Measurements from ENCODE around the gene MTHFD2. TPM values are rescaled to one million over a fixed set of nuclear protein-coding genes. Genes with fewer than 3 reads are reported as not detected.

Gene MTHFD2
- polyA plus RNA-seq, 1 of the 3 experiments (the other 2 are of a cell fraction), result 68.6 TPM

GRCh38 chr2:74232426-74232825 lies 34.0 kb downstream of the MTHFD2 start:
- H3K4me3 ChIP-seq (ENCODE audit: low read depth in 2 of 2, low read length in 1 of 2), result no peak overlapping the region
- no peaks in the 10 kb centered on the region for H3K9me3 ChIP-seq
- DNase-seq, result peak; percentile 5
- H4K20me1 ChIP-seq (ENCODE audit: insufficient read depth), result no peaks in the 10 kb centered on the region
- no peak overlapping the region for H3K4me2 ChIP-seq
- POLR2A ChIA-PET, result no interaction called here
- H2AFZ ChIP-seq (ENCODE audit: low read depth), result no peak overlapping the region
- TF ChIP-seq MEF2A (IDR thresholded peaks at IDR 0.05; ENCODE audit: borderline replicate concordance, low read depth) (no peak), POLR2AphosphoS5 (IDR thresholded peaks at IDR 0.05; ENCODE audit: low read depth, low read length) (no peak), SMC3 (IDR thresholded peaks at IDR 0.05; ENCODE audit: low read depth, low read length) (no peak), PBX3 (IDR thresholded peaks at IDR 0.05) (no peak), SIN3A (IDR thresholded peaks at IDR 0.05; ENCODE audit: borderline replicate concordance, low read depth, low read length) (no peak), RAD21 (IDR thresholded peaks at IDR 0.05; ENCODE audit: low read length) (no peak), GABPA (IDR thresholded peaks at IDR 0.05; ENCODE audit: low read depth) (no peak), MAX (IDR thresholded peaks at IDR 0.05; ENCODE audit: low read depth) (no peak), GATA2 (CRISPR knock-in tag; IDR thresholded peaks at IDR 0.05) (no peak), ELF1 (IDR thresholded peaks at IDR 0.05) (no peak), CHD2 (IDR thresholded peaks at IDR 0.05; ENCODE audit: low read length, partially characterized antibody) (no peak), TCF12 (IDR thresholded peaks at IDR 0.05) (no peak), YY1 (IDR thresholded peaks at IDR 0.05; ENCODE audit: low read depth) (no peak), MXI1 (IDR thresholded peaks at IDR 0.05; ENCODE audit: low read depth, low read length) (no peak)
- no peaks in the 10 kb centered on the region for H3K79me2 ChIP-seq (ENCODE audit: insufficient read depth)
- H3K27ac ChIP-seq (ENCODE audit: low read depth in 2 of 2, low read length in 1 of 2), result no peak overlapping the region
- H3K9me2 ChIP-seq, result no peaks in the 10 kb centered on the region
- no peaks in the 10 kb centered on the region for H3K27me3 ChIP-seq (ENCODE audit: insufficient read depth)
- CTCF ChIA-PET, result interaction anchor here (0.8 kb wide), 1 partner anchor 17 kb away, joined by 3 read pairs; no protein-coding TSS in a partner anchor
- H3K9ac ChIP-seq, result no peak overlapping the region
- WGBS (ENCODE audit: low lambda C conversion rate), result 77% methylated on average over 4 of the region's 6 CpGs
- no peaks in the 10 kb centered on the region for H3K36me3 ChIP-seq (replicated peaks in 1 of 2; ENCODE audit: control insufficient read depth in 1 of 2, insufficient read depth in 2 of 2, low read length in 1 of 2)
- no peaks in the 10 kb centered on the region for H3F3A ChIP-seq (replicated peaks; ENCODE audit: insufficient read depth)
- no peaks in the 10 kb centered on the region for H3K4me1 ChIP-seq (ENCODE audit: control insufficient read depth in 1 of 2, insufficient read depth in 2 of 2, low read depth in 1 of 2, low read length in 1 of 2)

GRCh38 chr2:74233648-74234047 lies 35.2 kb downstream of the MTHFD2 start:
- CTCF ChIA-PET, result interaction anchor here (1.8 to 2.3 kb wide), 2 partner anchors 17 to 101 kb away, joined by 8 to 15 read pairs; no protein-coding TSS in a partner anchor
- no peak for TF ChIP-seq YY1 (IDR thresholded peaks at IDR 0.05; ENCODE audit: low read depth)
- no peak for TF ChIP-seq FOXM1 (IDR thresholded peaks at IDR 0.05; ENCODE audit: low read depth)
- TF ChIP-seq TCF12 (IDR thresholded peaks at IDR 0.05), result no peak
- TF ChIP-seq RXRA (IDR thresholded peaks at IDR 0.05; ENCODE audit: borderline replicate concordance, low read depth), result no peak
- TF ChIP-seq TEAD4 (IDR thresholded peaks at IDR 0.05; ENCODE audit: borderline replicate concordance, insufficient read depth), result no peak
- TF ChIP-seq USF1 (IDR thresholded peaks at IDR 0.05; ENCODE audit: borderline replicate concordance, low read depth), result no peak
- no peak for TF ChIP-seq RCOR1 (IDR thresholded peaks at IDR 0.05; ENCODE audit: low read length)
- TF ChIP-seq GABPA (IDR thresholded peaks at IDR 0.05; ENCODE audit: low read depth), result no peak
- no peak for TF ChIP-seq RFX5 (IDR thresholded peaks at IDR 0.05; ENCODE audit: low read length)
- TF ChIP-seq CHD2 (IDR thresholded peaks at IDR 0.05; ENCODE audit: low read length, partially characterized antibody), result no peak
- no peak for TF ChIP-seq MAX (IDR thresholded peaks at IDR 0.05; ENCODE audit: low read depth)
- TF ChIP-seq IRF3 (IDR thresholded peaks at IDR 0.05; ENCODE audit: low read depth, low read length), result no peak
- TF ChIP-seq POLR2AphosphoS5 (IDR thresholded peaks at IDR 0.05; ENCODE audit: low read depth, low read length), result no peak
- no peak for TF ChIP-seq JUND (IDR thresholded peaks at IDR 0.05)
- TF ChIP-seq REST (IDR thresholded peaks at IDR 0.05; ENCODE audit: low read depth, low read length), result no peak
- TF ChIP-seq MXI1 (IDR thresholded peaks at IDR 0.05; ENCODE audit: low read depth, low read length), result no peak

More at GRCh38 chr2:74233648-74234047, 35.2 kb downstream of the MTHFD2 start:
- Histone ChIP-seq H3K9ac (no peak overlapping the region), H3K4me1 (ENCODE audit: control insufficient read depth in 1 of 2, insufficient read depth in 2 of 2, low read depth in 1 of 2, low read length in 1 of 2) (no peaks in the 10 kb centered on the region), H3K79me2 (ENCODE audit: insufficient read depth) (no peaks in the 10 kb centered on the region), H3K9me3 (no peaks in the 10 kb centered on the region), H4K20me1 (ENCODE audit: insufficient read depth) (no peaks in the 10 kb centered on the region), H3K27ac (ENCODE audit: low read depth in 2 of 2, low read length in 1 of 2) (no peak overlapping the region), H3K4me2 (no peak overlapping the region), H3K36me3 (replicated peaks in 1 of 2; ENCODE audit: control insufficient read depth in 1 of 2, insufficient read depth in 2 of 2, low read length in 1 of 2) (no peaks in the 10 kb centered on the region), H3K4me3 (ENCODE audit: low read depth in 2 of 2, low read length in 1 of 2) (no peak overlapping the region), H3K9me2 (no peaks in the 10 kb centered on the region), H3K27me3 (ENCODE audit: insufficient read depth) (no peaks in the 10 kb centered on the region), H3F3A (replicated peaks; ENCODE audit: insufficient read depth) (no peaks in the 10 kb centered on the region), H2AFZ (ENCODE audit: low read depth) (no peak overlapping the region)
- no peak for DNase-seq
- POLR2A ChIA-PET, result no interaction called here
